GM12878 (cell line): ENCODE data around the gene ZNF775. TPM values are rescaled to one million over a fixed set of nuclear protein-coding genes. Genes with fewer than 3 reads are reported as not detected.

Source experiments
- ATAC-seq: fragments of 200-7000 bp; cut with Tn5 transposase; 3 replicates; pipeline ENCODE4 v1.9.1; 2020; ENCODE audit warnings: mild to moderate bottlenecking, moderate library complexity
- BruUV-seq: library from RNA; stranded (reverse); fragments of 400-500 nt; replicated peaks from 2 replicates; lab custom pipeline; 2021; lab: Mats Ljungman, UMichigan
- CTCF ChIA-PET: fragments of 300-600 bp; sonication (Branson Sonifier 250); formaldehyde crosslinking; extraction: SDS; loops from one replicate; lab custom pipeline; 2021; ENCODE audit warnings: inconsistent platforms; lab: Yijun Ruan, JAX
- POLR2A ChIA-PET: fragments of 350-600 bp; formaldehyde crosslinking; extraction: SDS; loops from one replicate; lab custom pipeline; 2021; ENCODE audit warnings: inconsistent platforms; lab: Charles Lee
- RAD21 ChIA-PET: fragments of 300-600 bp; sonication (Branson Sonifier 250); formaldehyde crosslinking; loops from one replicate; lab custom pipeline; 2023; ENCODE audit warnings: antibody characterized with exemption; ENCODE audit not compliant: unreplicated experiment; lab: Charles Lee
- SMC1A ChIA-PET: fragments of 300-600 bp; sonication (Branson Sonifier 250); formaldehyde crosslinking; loops from one replicate; lab custom pipeline; 2023; ENCODE audit not compliant: unreplicated experiment, uncharacterized antibody; lab: Charles Lee
- DNase-seq: peaks from one replicate; pipeline ENCODE4 v3.0.0-alpha.2; 2011; ENCODE audit warnings: low read depth, low spot score
- FAIRE-seq: peaks from 3 replicates; lab custom pipeline; 2011; peaks lifted over from hg19 to GRCh38; lab: Jason Lieb, UNC
- H2AFZ ChIP-seq: 2 replicates; pipeline ENCODE4 v1.6.0; 2011; ENCODE audit warnings: low read depth, low read length, control low read depth; ENCODE audit not compliant: control insufficient read depth
- H3K27ac ChIP-seq: 2 replicates; pipeline ENCODE4 v1.5.1; 2011; ENCODE audit warnings: control low read depth; ENCODE audit not compliant: control insufficient read depth, insufficient read depth
- H3K27me3 ChIP-seq, 2 experiments: replicated peaks in 1 of 2; 2 replicates each; pipeline versions ENCODE4 v1.6.0 to v1.6.1; 2011; ENCODE audit warnings: low read length in 1 of 2; ENCODE audit not compliant: control insufficient read depth in 2 of 2, insufficient read depth in 2 of 2
- H3K36me3 ChIP-seq, 2 experiments: 2 replicates each; pipeline ENCODE4 v1.5.1; 2011; ENCODE audit warnings: low read length in 1 of 2; ENCODE audit not compliant: control insufficient read depth in 2 of 2, insufficient read depth in 2 of 2
- H3K4me1 ChIP-seq: 2 replicates; pipeline ENCODE4 v1.6.1; 2011; ENCODE audit warnings: mild to moderate bottlenecking, low read length, moderate library complexity, mixed read lengths; ENCODE audit not compliant: control insufficient read depth, insufficient read depth
- H3K4me2 ChIP-seq: 2 replicates; pipeline ENCODE4 v1.6.0; 2011; ENCODE audit warnings: control low read depth; ENCODE audit not compliant: control insufficient read depth, insufficient read depth
- H3K4me3 ChIP-seq: fragments of 200-600 bp; sonication (generic); 2 replicates; pipeline ENCODE4 v1.5.1; 2016
- H3K79me2 ChIP-seq: 2 replicates; pipeline ENCODE4 v1.6.0; 2011; ENCODE audit warnings: low read length; ENCODE audit not compliant: control insufficient read depth, insufficient read depth
- H3K9ac ChIP-seq: 2 replicates; pipeline ENCODE4 v1.8.0; 2011; ENCODE audit warnings: low read length, control low read depth, mixed read lengths; ENCODE audit not compliant: control insufficient read depth, insufficient read depth
- H3K9me3 ChIP-seq: replicated peaks from 3 replicates; pipeline ENCODE4 v1.5.1; 2011; ENCODE audit warnings: mild to moderate bottlenecking, low read length; ENCODE audit not compliant: control insufficient read depth, insufficient read depth
- H4K20me1 ChIP-seq: 2 replicates; pipeline ENCODE4 v1.6.0; 2011; ENCODE audit not compliant: control insufficient read depth, insufficient read depth
- BRCA1 ChIP-seq: IDR thresholded peaks from 2 replicates; pipeline ENCODE4 v1.6.1; 2011; ENCODE audit warnings: low read depth, low read length, improper control_type of control experiment
- CHD2 ChIP-seq: IDR thresholded peaks from 2 replicates; pipeline ENCODE4 v1.6.1; 2011; ENCODE audit warnings: low read depth, low read length, improper control_type of control experiment, borderline replicate concordance
- CREB1 ChIP-seq: IDR thresholded peaks from 2 replicates; pipeline ENCODE4 v1.6.1; 2012; ENCODE audit warnings: low read depth, mild to moderate bottlenecking, inconsistent platforms
- EED ChIP-seq: sonication (generic); IDR thresholded peaks from 2 replicates; pipeline ENCODE4 v1.6.1; 2016; ENCODE audit warnings: antibody characterized with exemption, low read depth
- EZH2 ChIP-seq: IDR thresholded peaks from 2 replicates; pipeline ENCODE4 v1.6.1; 2012; ENCODE audit warnings: low read depth, mild to moderate bottlenecking, control low read depth, inconsistent platforms, low read length, borderline replicate concordance; ENCODE audit not compliant: control insufficient read depth
- FOXM1 ChIP-seq: IDR thresholded peaks from 2 replicates; pipeline ENCODE4 v1.6.1; 2012; ENCODE audit warnings: low read depth, mild to moderate bottlenecking, inconsistent platforms, low read length, moderate library complexity
- IKZF1 ChIP-seq: fragments of 450-650 bp; conservative IDR thresholded peaks from 2 replicates; pipeline ENCODE4 v1.6.1; 2017; ENCODE audit warnings: antibody characterized with exemption, mild to moderate bottlenecking
- IRF3 ChIP-seq: fragments of 450-650 bp; IDR thresholded peaks from 2 replicates; pipeline ENCODE4 v1.6.1; 2014; ENCODE audit warnings: mild to moderate bottlenecking
- MXI1 ChIP-seq: fragments of 150-350 bp; IDR thresholded peaks from 2 replicates; pipeline ENCODE4 v1.6.1; 2011; ENCODE audit warnings: low read depth, mild to moderate bottlenecking, inconsistent platforms, low read length, improper control_type of control experiment
- RAD51 ChIP-seq: fragments of 450-650 bp; IDR thresholded peaks from 2 replicates; pipeline ENCODE4 v1.6.1; 2016; ENCODE audit warnings: moderate library complexity, mild to moderate bottlenecking, inconsistent platforms
- SP1 ChIP-seq: IDR thresholded peaks from one replicate; pipeline ENCODE4 v1.6.1; 2011; ENCODE audit warnings: low read depth, low read length
- SREBF1 ChIP-seq: IDR thresholded peaks from 2 replicates; pipeline ENCODE4 v1.6.1; 2012; ENCODE audit warnings: mild to moderate bottlenecking, low read length
- USF1 ChIP-seq: IDR thresholded peaks from 2 replicates; pipeline ENCODE4 v1.6.1; 2011; ENCODE audit warnings: borderline replicate concordance, low read depth, mild to moderate bottlenecking, moderate library complexity, mixed read lengths, low read length; ENCODE audit not compliant: insufficient read depth; ENCODE audit errors: extremely low read length
- WGBS: methylation state at CpG from one replicate; pipeline ENCODE4 v1.1.6; 2016; ENCODE audit warnings: low lambda C conversion rate; ENCODE audit not compliant: insufficient replicate concordance, insufficient coverage; ENCODE audit errors: missing lambda C conversion rate; 5-methylcytosine and 5-hydroxymethylcytosine counted together
- in situ Hi-C: fragments of 300-500 bp; cut with MboI; formaldehyde crosslinking; loops from 9 replicates; pipeline ENCODE4 v1.14.3; 2018; ENCODE audit warnings: mixed read lengths
- intact Hi-C: fragments of 100-400 bp; cut with micrococcal nuclease; formaldehyde crosslinking; loops from one replicate; pipeline ENCODE4 v1.14.2; 2022; ENCODE audit not compliant: unreplicated experiment
- polyA plus RNA-seq, 11 experiments: library from polyadenylated mRNA; depleted of rRNA in 4 of 11; unstranded in 6 of 11; stranded (reverse) in 5 of 11; fragments of >200 nt; fragmentation: Nextera tagmentation in 4 of 11; fragmentation: Illumina TruSeq in 1 of 11; extraction: Ambion mirVana in 4 of 11; extraction: Trizol in 1 of 11; gene quantifications; 1 replicate in 1 of 11; 2 replicates in 10 of 11; pipeline versions ENCODE4 v1.2.1 to v1.2.3, GENCODE V29; 2011 to 2016; ENCODE audit warnings: inconsistent platforms in 2 of 11, missing spikeins in 2 of 11, low read depth in 1 of 11
- total RNA-seq, 4 experiments: library from RNA; depleted of rRNA in 3 of 4; stranded (reverse); fragments of >200 nt in 3 of 4; fragmentation: Illumina TruSeq in 1 of 4; extraction: Trizol in 1 of 4; gene quantifications; 2 replicates each; pipeline versions ENCODE4 v1.2.1 to v1.2.3, GENCODE V29; 2013 to 2021
- TF ChIP-seq, protein P1 (sequence below): fragments of 450-650 bp; IDR thresholded peaks from 2 replicates; pipeline ENCODE4 v1.6.1; 2018; ENCODE audit warnings: mild to moderate bottlenecking, low read depth, moderate library complexity; ENCODE audit not compliant: partially characterized antibody
- TF ChIP-seq, protein P2 (sequence below): fragments of 150-350 bp; IDR thresholded peaks from 2 replicates; pipeline ENCODE4 v1.6.1; 2016; ENCODE audit warnings: low read depth, low read length

The ZNF775 gene
- total and polyA plus RNA-seq, 10 of the 15 experiments (the other 5 are each of a cell fraction or from before 2014, with no cell fraction given), result 0.05 to 14.3 (median 2.1) TPM

- Histone ChIP-seq H2AFZ (no peak overlapping the region), H4K20me1 (no peaks in the 10 kb centered on the region), H3K4me3 (no peak overlapping the region), H3K4me1 (peaks cover 12% of the 10 kb centered on the region), H3K9me3 (no peaks in the 10 kb centered on the region), H3K9ac (no peak overlapping the region), H3K4me2 (no peak overlapping the region), H3K79me2 (no peaks in the 10 kb centered on the region), H3K27ac (no peak overlapping the region), H3K36me3 (no peaks in the 10 kb centered on the region), H3K27me3 (no peaks in the 10 kb centered on the region)
- in situ Hi-C loops (no loop called here), intact Hi-C loops (no loop called here)
- DNase-seq (no peak), ATAC-seq (no peak), FAIRE-seq (no peak)
- SMC1A ChIA-PET, result interaction anchor here (0.6 kb wide), 1 partner anchor 1580 kb away, joined by 3 read pairs; no protein-coding TSS in a partner anchor
- POLR2A ChIA-PET, result no interaction called here
- RAD21 ChIA-PET, result no interaction called here
- WGBS, result 49% methylated on average over 4 of the region's 4 CpGs
- BruUV-seq, result no TSS peak
- CTCF ChIA-PET, result interaction anchor here (1.3 kb wide), 1 partner anchor 70 kb away, joined by 5 read pairs; no protein-coding TSS in a partner anchor
- TF ChIP-seq SREBF1 (no peak), EZH2 (no peak), BRCA1 (no peak), MXI1 (no peak), RAD51 (no peak), IKZF1 (no peak), USF1 (no peak), IRF3 (no peak), EED (no peak), CREB1 (no peak), CHD2 (no peak), FOXM1 (no peak), SP1 (no peak)
- TF ChIP-seq, protein P1, sequence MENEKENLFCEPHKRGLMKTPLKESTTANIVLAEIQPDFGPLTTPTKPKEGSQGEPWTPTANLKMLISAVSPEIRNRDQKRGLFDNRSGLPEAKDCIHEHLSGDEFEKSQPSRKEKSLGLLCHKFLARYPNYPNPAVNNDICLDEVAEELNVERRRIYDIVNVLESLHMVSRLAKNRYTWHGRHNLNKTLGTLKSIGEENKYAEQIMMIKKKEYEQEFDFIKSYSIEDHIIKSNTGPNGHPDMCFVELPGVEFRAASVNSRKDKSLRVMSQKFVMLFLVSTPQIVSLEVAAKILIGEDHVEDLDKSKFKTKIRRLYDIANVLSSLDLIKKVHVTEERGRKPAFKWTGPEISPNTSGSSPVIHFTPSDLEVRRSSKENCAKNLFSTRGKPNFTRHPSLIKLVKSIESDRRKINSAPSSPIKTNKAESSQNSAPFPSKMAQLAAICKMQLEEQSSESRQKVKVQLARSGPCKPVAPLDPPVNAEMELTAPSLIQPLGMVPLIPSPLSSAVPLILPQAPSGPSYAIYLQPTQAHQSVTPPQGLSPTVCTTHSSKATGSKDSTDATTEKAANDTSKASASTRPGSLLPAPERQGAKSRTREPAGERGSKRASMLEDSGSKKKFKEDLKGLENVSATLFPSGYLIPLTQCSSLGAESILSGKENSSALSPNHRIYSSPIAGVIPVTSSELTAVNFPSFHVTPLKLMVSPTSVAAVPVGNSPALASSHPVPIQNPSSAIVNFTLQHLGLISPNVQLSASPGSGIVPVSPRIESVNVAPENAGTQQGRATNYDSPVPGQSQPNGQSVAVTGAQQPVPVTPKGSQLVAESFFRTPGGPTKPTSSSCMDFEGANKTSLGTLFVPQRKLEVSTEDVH, result no peak
- TF ChIP-seq, protein P2, sequence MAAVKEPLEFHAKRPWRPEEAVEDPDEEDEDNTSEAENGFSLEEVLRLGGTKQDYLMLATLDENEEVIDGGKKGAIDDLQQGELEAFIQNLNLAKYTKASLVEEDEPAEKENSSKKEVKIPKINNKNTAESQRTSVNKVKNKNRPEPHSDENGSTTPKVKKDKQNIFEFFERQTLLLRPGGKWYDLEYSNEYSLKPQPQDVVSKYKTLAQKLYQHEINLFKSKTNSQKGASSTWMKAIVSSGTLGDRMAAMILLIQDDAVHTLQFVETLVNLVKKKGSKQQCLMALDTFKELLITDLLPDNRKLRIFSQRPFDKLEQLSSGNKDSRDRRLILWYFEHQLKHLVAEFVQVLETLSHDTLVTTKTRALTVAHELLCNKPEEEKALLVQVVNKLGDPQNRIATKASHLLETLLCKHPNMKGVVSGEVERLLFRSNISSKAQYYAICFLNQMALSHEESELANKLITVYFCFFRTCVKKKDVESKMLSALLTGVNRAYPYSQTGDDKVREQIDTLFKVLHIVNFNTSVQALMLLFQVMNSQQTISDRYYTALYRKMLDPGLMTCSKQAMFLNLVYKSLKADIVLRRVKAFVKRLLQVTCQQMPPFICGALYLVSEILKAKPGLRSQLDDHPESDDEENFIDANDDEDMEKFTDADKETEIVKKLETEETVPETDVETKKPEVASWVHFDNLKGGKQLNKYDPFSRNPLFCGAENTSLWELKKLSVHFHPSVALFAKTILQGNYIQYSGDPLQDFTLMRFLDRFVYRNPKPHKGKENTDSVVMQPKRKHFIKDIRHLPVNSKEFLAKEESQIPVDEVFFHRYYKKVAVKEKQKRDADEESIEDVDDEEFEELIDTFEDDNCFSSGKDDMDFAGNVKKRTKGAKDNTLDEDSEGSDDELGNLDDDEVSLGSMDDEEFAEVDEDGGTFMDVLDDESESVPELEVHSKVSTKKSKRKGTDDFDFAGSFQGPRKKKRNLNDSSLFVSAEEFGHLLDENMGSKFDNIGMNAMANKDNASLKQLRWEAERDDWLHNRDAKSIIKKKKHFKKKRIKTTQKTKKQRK, result no peak
These were observed 46.5 kb downstream of the ZNF775 start for GRCh38 chr7:150425670-150426069.
